HUES6 (cell line): ENCODE measurements around the gene PRDM15.

ENCODE experiments used
- H3K27ac ChIP-seq: 2 replicates; pipeline ENCODE4 v1.7.0; 2013; ENCODE audit warnings: low read depth, mild to moderate bottlenecking, low read length, inconsistent platforms
- H3K27me3 ChIP-seq: 2 replicates; pipeline ENCODE4 v1.6.1; 2013; ENCODE audit warnings: low read length; ENCODE audit not compliant: control insufficient read depth, insufficient read depth
- H3K36me3 ChIP-seq: 2 replicates; pipeline ENCODE4 v1.6.1; 2013; ENCODE audit warnings: low read length; ENCODE audit not compliant: control insufficient read depth, insufficient read depth
- H3K4me1 ChIP-seq: 2 replicates; pipeline ENCODE4 v1.6.1; 2013; ENCODE audit warnings: low read length; ENCODE audit not compliant: control insufficient read depth, insufficient read depth
- H3K4me3 ChIP-seq: 2 replicates; pipeline ENCODE4 v1.5.1; 2013; ENCODE audit warnings: low read depth, low read length
- H3K9ac ChIP-seq: one replicate; pipeline ENCODE4 v1.6.1; 2013; ENCODE audit warnings: mild to moderate bottlenecking, low read length
- H3K9me3 ChIP-seq: 2 replicates; pipeline ENCODE4 v1.6.1; 2013; ENCODE audit warnings: low read depth, low read length; ENCODE audit not compliant: control insufficient read depth, insufficient read depth

The PRDM15 gene

DNA sequence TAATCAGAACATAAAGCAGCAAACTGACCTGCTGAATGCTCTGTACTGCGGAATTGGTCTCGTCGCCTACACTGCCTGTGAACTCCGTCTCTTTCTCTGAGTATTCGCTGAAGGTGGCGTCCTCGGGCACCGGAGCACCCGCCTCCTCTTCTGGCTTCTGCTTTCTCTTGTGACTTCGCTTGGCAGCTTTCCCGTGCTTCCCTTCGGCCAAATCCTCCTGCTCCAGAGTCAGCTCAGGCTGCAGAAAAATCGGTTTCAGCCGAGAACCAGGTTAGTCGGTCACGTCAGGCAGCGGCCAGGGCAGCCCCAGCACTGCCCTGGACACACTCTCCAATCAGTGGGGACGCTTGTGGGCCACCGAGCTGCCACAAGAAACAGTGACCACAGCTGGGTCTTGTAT is 76.5 kb downstream of the PRDM15 start:
- peaks cover 37% of the 10 kb centered on the region for H3K36me3 ChIP-seq

DNA sequence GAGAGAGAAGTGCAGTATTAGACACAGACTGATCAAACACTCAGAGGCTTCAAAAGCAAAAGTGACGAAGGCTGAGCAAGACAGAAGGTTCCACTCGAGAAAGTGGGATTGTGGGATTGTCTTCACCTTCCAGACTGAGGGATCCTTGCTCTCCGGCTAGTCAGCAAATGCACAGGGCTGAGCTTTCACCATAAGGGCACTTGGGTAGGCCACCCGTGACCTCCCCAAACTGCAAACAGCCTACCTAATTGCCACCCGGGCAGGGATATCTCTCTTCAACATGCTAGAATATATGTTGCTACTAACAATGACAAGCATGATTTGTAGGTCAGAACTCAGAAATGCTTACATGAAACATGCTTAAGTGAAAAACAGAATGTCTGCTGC is 77.0 kb downstream of the PRDM15 start:
- H3K4me3 ChIP-seq: no peak overlapping the region
- no peaks in the 10 kb centered on the region; the same call in 1 of the 2 replicates for H3K9me3 ChIP-seq
- no peak overlapping the region for H3K27ac ChIP-seq
- no peaks in the 10 kb centered on the region for H3K4me1 ChIP-seq
- H3K9ac ChIP-seq: no peak overlapping the region
- H3K36me3 ChIP-seq: peaks cover 37% of the 10 kb centered on the region
- H3K27me3 ChIP-seq: no peaks in the 10 kb centered on the region

More for the DNA sequence above, 76.5 kb downstream of the PRDM15 start:
- no peak overlapping the region for H3K9ac ChIP-seq
- no peaks in the 10 kb centered on the region for H3K27me3 ChIP-seq
- no peak overlapping the region for H3K27ac ChIP-seq
- H3K9me3 ChIP-seq: no peaks in the 10 kb centered on the region; the same call in 1 of the 2 replicates
- H3K4me1 ChIP-seq: no peaks in the 10 kb centered on the region
- no peak overlapping the region for H3K4me3 ChIP-seq

DNA sequence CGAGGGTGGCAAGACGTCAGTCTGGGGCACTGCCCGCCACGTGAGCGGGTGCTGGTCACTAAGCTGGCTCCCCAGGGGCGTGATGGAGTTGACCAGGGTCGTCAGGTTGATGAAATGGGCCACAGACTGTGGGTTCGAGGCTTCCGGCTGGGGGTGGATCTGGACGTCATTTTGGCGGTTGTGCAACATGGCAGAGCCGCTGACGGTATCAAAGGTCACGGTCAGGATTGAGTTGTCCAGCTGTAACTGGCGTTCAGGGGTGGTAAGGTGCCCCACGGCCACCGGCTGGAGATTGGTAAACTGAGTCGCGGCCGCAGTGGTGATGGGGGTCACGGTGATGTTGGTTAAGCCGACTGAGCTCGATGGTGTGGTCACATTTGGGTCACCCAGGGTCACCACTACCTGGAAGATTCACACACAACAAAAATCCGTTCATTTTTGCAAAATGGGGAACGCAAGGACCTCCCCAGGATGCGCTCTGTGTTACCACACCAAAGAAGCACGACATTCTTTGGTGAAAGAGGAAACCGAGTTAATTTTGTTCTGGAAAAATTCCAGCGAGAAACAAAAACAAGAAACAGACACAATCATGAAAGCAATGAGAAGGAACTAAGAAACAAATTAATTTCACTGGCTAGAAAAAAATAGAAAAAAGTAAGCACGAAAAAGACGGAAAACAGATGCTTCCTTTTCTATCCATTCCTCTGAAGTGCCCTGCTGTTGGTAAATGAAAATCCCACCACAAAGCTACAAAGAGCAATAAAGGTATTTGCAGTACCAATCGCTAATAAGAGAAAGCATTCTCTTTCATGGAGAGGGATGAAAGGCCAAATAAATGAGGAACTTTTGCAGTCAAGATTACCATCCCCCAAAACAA is 77.6 kb downstream of the PRDM15 start:
- Histone ChIP-seq H3K9ac (no peak overlapping the region), H3K4me3 (no peak overlapping the region), H3K27me3 (no peaks in the 10 kb centered on the region), H3K4me1 (no peaks in the 10 kb centered on the region), H3K27ac (no peak overlapping the region), H3K36me3 (peaks cover 37% of the 10 kb centered on the region), H3K9me3 (no peaks in the 10 kb centered on the region; the same call in 1 of the 2 replicates)

DNA sequence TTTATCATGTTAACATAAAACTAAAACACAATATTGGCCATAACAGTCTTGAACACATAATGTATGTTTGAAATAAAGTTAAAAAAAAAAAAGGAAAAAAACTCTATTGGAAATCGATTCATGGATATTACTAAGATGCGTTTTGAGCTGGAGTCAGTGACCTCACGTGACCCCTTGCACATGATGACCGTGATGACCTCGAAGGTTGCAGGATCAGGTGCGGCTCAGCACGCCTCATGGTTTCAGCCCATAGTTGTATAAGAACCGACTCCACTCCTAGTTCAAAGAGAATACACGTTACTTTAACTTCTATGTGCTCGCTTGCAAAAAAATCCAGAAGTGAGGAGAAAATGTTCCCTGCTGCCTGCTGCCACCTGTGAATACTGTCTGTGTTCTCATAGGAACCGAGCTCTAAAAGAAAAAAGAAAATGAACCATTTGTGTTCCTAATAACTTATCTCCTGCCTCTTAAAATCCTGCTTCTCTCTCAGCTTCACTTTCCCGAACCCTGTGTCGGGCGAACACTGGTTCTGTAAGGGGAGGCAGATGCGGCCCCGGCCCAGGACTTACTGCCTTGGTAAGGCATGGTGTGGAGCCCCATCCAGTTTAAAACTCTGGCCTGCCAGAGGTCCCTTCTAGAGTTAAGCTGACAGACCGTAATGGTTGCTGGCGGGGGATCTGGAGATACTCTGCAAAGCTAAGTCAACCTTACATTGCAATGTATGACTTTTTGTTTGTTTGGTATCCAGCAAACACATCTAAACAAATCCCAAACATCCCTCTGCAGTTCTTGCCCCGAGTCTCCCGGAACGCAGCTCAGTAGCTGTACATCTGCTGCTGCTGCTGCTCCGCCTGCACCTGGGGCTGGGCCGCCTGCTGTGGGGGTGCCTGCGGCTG is 78.5 kb downstream of the PRDM15 start:
- Histone ChIP-seq H3K9ac (no peak overlapping the region), H3K4me1 (0 out of 2 replicates have a peak, but pooled peaks cover under 1% of the 10 kb centered on the region), H3K9me3 (no peaks in the 10 kb centered on the region), H3K4me3 (no peak overlapping the region), H3K27ac (no peak overlapping the region), H3K27me3 (no peaks in the 10 kb centered on the region), H3K36me3 (peaks cover 37% of the 10 kb centered on the region)

DNA sequence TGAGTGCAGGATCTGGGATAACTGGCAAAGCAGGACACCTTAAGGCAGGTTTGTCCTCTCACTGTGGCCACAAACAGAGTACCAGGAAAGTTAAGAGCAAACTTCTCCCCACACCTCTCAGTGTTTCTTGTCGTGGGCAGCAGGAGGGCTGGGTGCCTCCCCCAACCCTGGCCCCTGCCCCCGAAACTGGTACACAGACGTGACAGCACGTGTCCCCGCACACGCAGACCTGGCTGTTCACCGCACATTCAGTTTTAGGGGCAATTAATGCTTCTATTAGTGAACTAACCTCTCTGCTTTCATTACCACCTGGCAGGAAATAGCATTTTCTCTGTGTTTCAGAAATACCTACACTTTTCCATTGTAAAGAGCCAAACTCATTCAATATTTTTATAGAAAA is 79.4 kb downstream of the PRDM15 start:
- H3K36me3 ChIP-seq: peaks cover 37% of the 10 kb centered on the region
- no peaks in the 10 kb centered on the region for H3K9me3 ChIP-seq
- no peak overlapping the region for H3K4me3 ChIP-seq
- H3K9ac ChIP-seq: no peak overlapping the region
- H3K4me1 ChIP-seq: peaks cover 3% of the 10 kb centered on the region; the same call in 1 of the 2 replicates
- H3K27ac ChIP-seq: no peak overlapping the region
- no peaks in the 10 kb centered on the region for H3K27me3 ChIP-seq

DNA sequence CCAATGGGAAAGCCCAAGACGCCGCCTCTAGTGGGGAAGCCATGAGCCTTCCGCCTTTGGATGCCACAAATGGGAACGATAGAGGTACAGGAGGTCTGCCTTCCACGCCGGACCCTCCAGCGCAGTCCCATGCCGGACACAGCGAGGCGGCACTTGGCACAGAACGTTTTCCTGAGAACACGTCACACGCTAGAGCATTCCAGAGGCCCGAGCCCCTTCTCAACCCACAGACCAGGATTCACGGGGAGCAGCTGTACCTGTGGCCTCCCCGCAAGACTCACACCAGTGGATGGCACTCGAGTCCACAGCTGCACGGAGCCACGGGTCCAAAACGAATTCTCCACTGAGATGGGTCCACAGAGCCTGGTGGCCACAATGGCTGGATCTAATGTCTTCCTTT is 80.8 kb downstream of the PRDM15 start:
- peaks cover 33% of the 10 kb centered on the region for H3K36me3 ChIP-seq
- H3K9ac ChIP-seq: no peak overlapping the region
- H3K27me3 ChIP-seq: no peaks in the 10 kb centered on the region
- H3K9me3 ChIP-seq: 0 out of 2 replicates have a peak, but pooled peaks cover 3% of the 10 kb centered on the region
- H3K4me3 ChIP-seq: no peak overlapping the region
- H3K4me1 ChIP-seq: peaks cover 3% of the 10 kb centered on the region; the same call in 1 of the 2 replicates
- H3K27ac ChIP-seq: no peak overlapping the region

DNA sequence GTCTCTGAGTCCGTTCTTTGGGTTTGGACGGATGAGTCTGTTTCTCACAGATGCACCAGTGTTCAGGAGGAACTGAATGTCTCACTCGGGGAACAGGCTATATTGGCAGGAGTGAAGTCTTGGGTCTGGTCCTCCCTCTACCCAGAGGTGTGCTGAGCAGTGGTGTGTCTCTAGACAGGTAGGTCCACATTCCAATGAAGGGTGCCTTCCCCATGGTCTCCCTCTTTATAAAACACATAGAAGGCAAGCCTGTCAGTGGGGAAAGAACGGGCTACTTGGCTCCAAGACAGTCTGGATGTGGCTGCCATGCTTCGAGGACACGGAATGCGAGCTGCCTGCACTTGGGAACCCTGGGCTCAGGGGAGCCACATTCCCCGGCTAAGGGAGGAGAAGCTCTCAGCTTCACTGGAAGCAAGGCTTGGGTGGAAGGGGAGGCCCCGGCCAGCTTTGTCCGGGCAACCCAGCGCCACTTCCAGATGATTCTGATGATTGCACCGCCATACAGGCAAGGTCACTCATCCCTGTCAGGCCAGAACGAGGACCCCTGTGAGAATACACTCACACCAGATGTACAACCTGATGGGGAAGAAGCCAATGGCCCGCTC is 82.6 kb downstream of the PRDM15 start:
- H3K4me3 ChIP-seq: no peak overlapping the region
- peaks cover 13% of the 10 kb centered on the region for H3K9me3 ChIP-seq
- H3K27ac ChIP-seq: no peak overlapping the region
- H3K4me1 ChIP-seq: peaks cover 3% of the 10 kb centered on the region; the same call in 1 of the 2 replicates
- peaks cover 22% of the 10 kb centered on the region; the same call in 1 of the 2 replicates for H3K36me3 ChIP-seq
- H3K9ac ChIP-seq: no peak overlapping the region
- no peaks in the 10 kb centered on the region for H3K27me3 ChIP-seq

DNA sequence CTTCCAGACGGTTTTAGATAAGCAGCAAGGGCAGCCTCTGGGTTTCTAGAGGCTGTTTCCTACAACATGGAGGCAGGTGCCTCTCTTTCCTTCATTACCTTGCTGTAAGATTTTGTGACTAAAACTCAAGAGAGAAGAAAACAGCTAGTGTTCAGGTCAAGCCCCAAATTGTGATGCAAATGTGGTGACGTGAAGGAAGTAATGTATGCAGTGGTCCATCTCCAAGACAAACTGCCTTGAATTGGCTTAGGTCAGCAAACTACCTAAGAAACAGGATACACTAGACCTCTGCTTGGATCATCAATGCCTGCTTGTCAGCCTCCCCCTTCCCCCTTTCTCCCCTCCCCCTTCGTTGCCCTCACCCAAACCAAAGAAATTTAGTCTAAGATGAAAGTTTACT is 83.4 kb downstream of the PRDM15 start:
- Histone ChIP-seq H3K4me1 (peaks cover 3% of the 10 kb centered on the region; the same call in 1 of the 2 replicates), H3K27ac (no peak overlapping the region), H3K9ac (no peak overlapping the region), H3K4me3 (no peak overlapping the region), H3K9me3 (peaks cover 13% of the 10 kb centered on the region), H3K36me3 (peaks cover 13% of the 10 kb centered on the region; the same call in 1 of the 2 replicates), H3K27me3 (no peaks in the 10 kb centered on the region)

DNA sequence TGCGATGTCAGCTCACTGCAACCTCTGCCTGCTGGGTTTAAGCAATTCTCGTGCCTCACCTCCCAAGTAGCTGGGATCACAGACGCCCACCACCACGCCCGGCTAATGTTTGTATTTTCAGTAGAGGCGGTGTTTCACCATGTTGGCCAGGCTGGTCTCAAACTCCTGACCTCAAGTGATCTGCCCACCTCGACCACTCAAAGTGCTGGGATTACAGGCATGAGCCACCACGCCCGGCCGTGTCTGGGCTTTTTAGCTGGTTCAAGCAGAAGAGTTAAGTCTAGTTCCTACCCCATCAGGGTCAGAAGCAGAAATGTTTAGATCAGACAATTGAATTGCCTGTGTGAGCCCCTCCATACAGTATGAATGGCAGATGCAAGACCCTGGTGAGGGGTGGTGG is 84.5 kb downstream of the PRDM15 start:
- peaks cover 5% of the 10 kb centered on the region; the same call in 1 of the 2 replicates for H3K36me3 ChIP-seq

DNA sequence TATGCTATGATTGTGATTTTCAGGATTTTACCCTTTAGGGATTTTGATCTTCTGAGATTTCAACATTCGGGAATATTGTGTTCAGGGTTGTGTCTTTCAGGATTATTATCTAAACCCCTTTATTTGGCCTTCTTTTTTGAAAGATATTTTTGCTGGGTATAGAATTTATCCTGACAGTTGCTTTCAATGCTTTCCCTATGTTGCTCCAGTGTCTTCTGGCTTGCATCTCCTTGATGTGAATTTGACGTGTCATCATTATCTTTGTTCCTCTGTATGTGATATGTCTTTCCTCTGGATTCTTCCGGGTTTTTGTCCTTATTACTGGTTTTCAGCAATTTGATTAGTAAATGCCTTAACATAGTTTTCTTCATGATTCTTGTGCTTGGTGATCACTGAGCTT is 86.4 kb downstream of the PRDM15 start:
- Histone ChIP-seq H3K36me3 (no peaks in the 10 kb centered on the region), H3K4me3 (no peak overlapping the region), H3K27me3 (no peaks in the 10 kb centered on the region), H3K4me1 (peaks cover 3% of the 10 kb centered on the region; the same call in 1 of the 2 replicates), H3K9me3 (peaks cover 13% of the 10 kb centered on the region), H3K9ac (no peak overlapping the region), H3K27ac (no peak overlapping the region)

More for the DNA sequence above, 84.5 kb downstream of the PRDM15 start:
- Histone ChIP-seq H3K4me3 (no peak overlapping the region), H3K27me3 (no peaks in the 10 kb centered on the region), H3K27ac (no peak overlapping the region), H3K9me3 (peaks cover 13% of the 10 kb centered on the region), H3K4me1 (peaks cover 3% of the 10 kb centered on the region; the same call in 1 of the 2 replicates), H3K9ac (no peak overlapping the region)
